Trophoblast cell (in vitro differentiated cells and primary cell): ENCODE results near the gene ATF6.

Experiments
- DNase-seq, 2 donors: peaks; one replicate each; pipeline ENCODE4 v3.0.0-alpha.2; 2016
- H2AFZ ChIP-seq: 2 replicates; pipeline ENCODE4 v1.6.1; 2013; ENCODE audit warnings: low read length, moderate library complexity, mild to moderate bottlenecking; ENCODE audit not compliant: insufficient read depth, poor library complexity
- H2AK5ac ChIP-seq: 2 replicates; pipeline ENCODE4 v1.6.1; 2013; ENCODE audit warnings: mild to moderate bottlenecking, low read length
- H2BK120ac ChIP-seq: 2 replicates; pipeline ENCODE4 v1.6.1; 2013; ENCODE audit warnings: low read length, mild to moderate bottlenecking, moderate library complexity; ENCODE audit not compliant: insufficient read depth, poor library complexity
- H2BK12ac ChIP-seq: 2 replicates; pipeline ENCODE4 v1.6.1; 2013; ENCODE audit warnings: mild to moderate bottlenecking, low read length, moderate library complexity
- H2BK5ac ChIP-seq: 2 replicates; pipeline ENCODE4 v1.6.1; 2013; ENCODE audit warnings: low read length, low read depth, moderate library complexity, mild to moderate bottlenecking; ENCODE audit not compliant: poor library complexity
- H3K14ac ChIP-seq: 2 replicates; pipeline ENCODE4 v1.6.1; 2013; ENCODE audit warnings: mild to moderate bottlenecking, low read length
- H3K18ac ChIP-seq: 2 replicates; pipeline ENCODE4 v1.6.1; 2013; ENCODE audit warnings: mild to moderate bottlenecking, low read length
- H3K23ac ChIP-seq: 2 replicates; pipeline ENCODE4 v1.6.1; 2013; ENCODE audit warnings: low read length
- H3K27ac ChIP-seq: 2 replicates; pipeline ENCODE4 v1.5.1; 2013; ENCODE audit warnings: low read depth, mild to moderate bottlenecking, inconsistent platforms, low read length, moderate library complexity
- H3K27me3 ChIP-seq: 2 replicates; pipeline ENCODE4 v1.6.1; 2013; ENCODE audit warnings: inconsistent platforms, mild to moderate bottlenecking, low read length, moderate library complexity; ENCODE audit not compliant: insufficient read depth
- H3K36me3 ChIP-seq, 2 experiments: 1 replicate in 1 of 2; 2 replicates in 1 of 2; pipeline ENCODE4 v1.6.1; 2013; ENCODE audit warnings: low read length in 2 of 2, mild to moderate bottlenecking in 2 of 2, moderate library complexity in 1 of 2; ENCODE audit not compliant: insufficient read depth in 2 of 2, control insufficient read depth in 1 of 2
- H3K4ac ChIP-seq: 2 replicates; pipeline ENCODE4 v1.6.1; 2013; ENCODE audit warnings: low read depth, mild to moderate bottlenecking, low read length, moderate library complexity
- H3K4me1 ChIP-seq, 2 experiments: 1 replicate in 1 of 2; 2 replicates in 1 of 2; pipeline ENCODE4 v1.6.1; 2013; ENCODE audit warnings: low read length in 2 of 2, mild to moderate bottlenecking in 2 of 2, moderate library complexity in 1 of 2; ENCODE audit not compliant: insufficient read depth in 2 of 2, control insufficient read depth in 1 of 2
- H3K4me2 ChIP-seq: 2 replicates; pipeline ENCODE4 v1.6.1; 2013; ENCODE audit warnings: inconsistent platforms, mild to moderate bottlenecking, low read length, moderate library complexity
- H3K4me3 ChIP-seq: 2 replicates; pipeline ENCODE4 v1.5.1; 2013; ENCODE audit warnings: mild to moderate bottlenecking, low read depth, low read length, inconsistent platforms
- H3K79me1 ChIP-seq: one replicate; pipeline ENCODE4 v1.6.1; 2013; ENCODE audit warnings: low read length
- H3K79me2 ChIP-seq: 2 replicates; pipeline ENCODE4 v1.6.1; 2013; ENCODE audit warnings: low read length, mild to moderate bottlenecking; ENCODE audit not compliant: control insufficient read depth, insufficient read depth, poor library complexity
- H3K9ac ChIP-seq: 2 replicates; pipeline ENCODE4 v1.6.1; 2013; ENCODE audit warnings: mild to moderate bottlenecking, low read length
- H3K9me3 ChIP-seq: 2 replicates; pipeline ENCODE4 v1.6.1; 2013; ENCODE audit warnings: low read depth, mild to moderate bottlenecking, control low read depth, inconsistent platforms, low read length; ENCODE audit not compliant: insufficient read depth
- H4K12ac ChIP-seq: 2 replicates; pipeline ENCODE4 v1.6.1; 2013; ENCODE audit warnings: low read depth, mild to moderate bottlenecking, low read length, moderate library complexity
- H4K8ac ChIP-seq: 2 replicates; pipeline ENCODE4 v1.6.1; 2013; ENCODE audit warnings: low read depth, mild to moderate bottlenecking, low read length, moderate library complexity
- H4K91ac ChIP-seq: one replicate; pipeline ENCODE4 v1.6.1; 2013; ENCODE audit warnings: low read depth, mild to moderate bottlenecking, low read length, moderate library complexity
- WGBS: extraction: QIAGEN DNeasy Blood & Tissue Kit; methylation state at CpG from one replicate; pipeline ENCODE4 v1.1.7; 2013; ENCODE audit warnings: missing lambda C conversion rate; ENCODE audit not compliant: insufficient read length, insufficient coverage; ENCODE audit errors: extremely low coverage; 5-methylcytosine and 5-hydroxymethylcytosine counted together

Gene ATF6

DNA sequence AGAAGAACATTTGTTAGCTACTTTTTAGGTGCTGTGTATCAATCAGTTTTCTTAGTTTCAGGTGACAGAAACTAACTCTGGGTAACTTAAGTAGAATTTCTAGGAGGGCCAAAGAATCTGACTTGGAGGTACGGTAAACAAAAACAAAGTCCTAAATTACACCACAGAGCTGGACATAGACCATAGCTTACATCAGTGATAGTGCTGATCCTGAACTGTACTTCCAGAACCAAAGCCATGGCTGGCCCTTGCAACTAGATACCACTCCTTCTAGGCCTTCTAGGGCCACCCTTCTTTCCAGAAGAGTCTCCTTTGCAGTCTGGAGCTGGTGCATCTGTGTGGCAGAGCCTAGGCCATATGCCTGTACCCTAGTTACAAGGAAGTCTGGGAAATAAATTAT is 163.0 kb downstream of the ATF6 start:
- no peaks in the 10 kb centered on the region for H3K79me2 ChIP-seq
- no peak overlapping the region for H2BK5ac ChIP-seq
- no peak overlapping the region for H2BK12ac ChIP-seq
- no peak overlapping the region for H2AFZ ChIP-seq
- no peak overlapping the region for H4K12ac ChIP-seq
- H3K9me3 ChIP-seq = no peaks in the 10 kb centered on the region
- no peak overlapping the region for H3K23ac ChIP-seq
- DNase-seq = no peak
- H4K8ac ChIP-seq = no peak overlapping the region
- H2AK5ac ChIP-seq = no peak overlapping the region
- no peak overlapping the region for H3K4me3 ChIP-seq
- H3K79me1 ChIP-seq = no peaks in the 10 kb centered on the region
- H3K4me2 ChIP-seq = no peak overlapping the region
- no peak overlapping the region for H3K4ac ChIP-seq
- H3K14ac ChIP-seq = no peak overlapping the region
- H3K27ac ChIP-seq = no peak overlapping the region
- H3K9ac ChIP-seq = no peak overlapping the region
- no peaks in the 10 kb centered on the region for H3K4me1 ChIP-seq
- WGBS = no CpG with 5 or more reads among the region's 1 CpG
- H3K18ac ChIP-seq = no peak overlapping the region
- no peak overlapping the region for H4K91ac ChIP-seq
- no peak overlapping the region for H2BK120ac ChIP-seq
- H3K27me3 ChIP-seq = no peaks in the 10 kb centered on the region
- no peaks in the 10 kb centered on the region for H3K36me3 ChIP-seq

DNA sequence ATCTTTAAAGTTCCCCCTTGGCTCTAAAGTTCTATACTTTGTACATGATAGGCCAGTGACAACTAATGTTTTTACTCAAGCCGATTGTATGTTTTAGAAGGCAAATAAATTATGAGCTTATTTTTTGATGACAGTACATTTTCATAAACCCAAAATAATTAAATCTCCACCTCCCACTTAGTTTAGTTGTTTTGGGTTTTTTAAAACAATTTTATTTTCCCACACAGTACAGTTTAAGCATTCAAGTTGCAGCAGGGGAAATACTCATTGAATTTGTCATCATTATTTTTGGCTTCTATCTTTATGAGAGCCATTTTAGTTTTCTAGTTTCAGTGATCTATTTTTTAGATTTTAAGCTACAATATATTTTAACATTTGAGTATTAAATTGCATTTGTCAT is 163.9 kb downstream of the ATF6 start:
- Histone ChIP-seq H3K79me1 (no peaks in the 10 kb centered on the region), H3K4me2 (no peak overlapping the region), H3K4ac (no peak overlapping the region), H3K18ac (no peak overlapping the region), H3K79me2 (no peaks in the 10 kb centered on the region), H2BK12ac (no peak overlapping the region), H4K12ac (no peak overlapping the region), H3K27me3 (no peaks in the 10 kb centered on the region), H2BK120ac (no peak overlapping the region), H3K23ac (no peak overlapping the region), H3K36me3 (no peaks in the 10 kb centered on the region), H3K4me3 (no peak overlapping the region), H3K14ac (no peak overlapping the region), H2BK5ac (no peak overlapping the region), H3K9me3 (no peaks in the 10 kb centered on the region), H2AK5ac (no peak overlapping the region), H4K91ac (no peak overlapping the region), H2AFZ (no peak overlapping the region), H3K9ac (no peak overlapping the region), H3K27ac (no peak overlapping the region), H4K8ac (no peak overlapping the region), H3K4me1 (no peaks in the 10 kb centered on the region)
- no peak for DNase-seq
- no CpG with 5 or more reads among the region's 1 CpG for WGBS

DNA sequence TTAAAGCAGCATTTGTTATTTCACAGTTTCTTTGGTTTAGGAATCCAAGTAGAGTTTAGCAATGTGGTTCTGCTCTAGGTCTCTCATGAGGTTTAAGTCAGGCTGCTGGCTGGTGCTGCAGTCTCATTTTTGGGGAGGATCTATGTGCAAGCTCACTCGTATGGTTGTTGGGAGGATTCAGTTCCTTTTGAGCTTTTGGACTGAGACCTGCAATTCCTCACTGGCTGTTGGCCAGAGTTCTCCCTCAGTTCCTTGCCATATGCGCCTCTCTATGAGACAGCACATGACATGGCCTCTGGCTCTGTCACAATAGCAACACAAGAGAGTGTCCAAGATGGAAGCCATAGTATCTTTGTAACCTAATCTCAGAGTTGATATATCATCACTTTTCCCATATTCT is 166.5 kb downstream of the ATF6 start:
- DNase-seq = no peak
- H3K23ac ChIP-seq = no peak overlapping the region
- H3K36me3 ChIP-seq = no peaks in the 10 kb centered on the region
- H2BK12ac ChIP-seq = no peak overlapping the region
- no peak overlapping the region for H3K27ac ChIP-seq
- no peak overlapping the region for H2AFZ ChIP-seq
- no peaks in the 10 kb centered on the region for H3K79me2 ChIP-seq
- H3K27me3 ChIP-seq = no peaks in the 10 kb centered on the region
- no peaks in the 10 kb centered on the region for H3K4me1 ChIP-seq
- no peak overlapping the region for H2AK5ac ChIP-seq
- no peak overlapping the region for H3K4ac ChIP-seq
- no peak overlapping the region for H4K8ac ChIP-seq
- H3K14ac ChIP-seq = no peak overlapping the region
- H3K4me3 ChIP-seq = no peak overlapping the region
- H3K4me2 ChIP-seq = no peak overlapping the region
- no peaks in the 10 kb centered on the region for H3K9me3 ChIP-seq
- no peak overlapping the region for H4K12ac ChIP-seq
- H3K79me1 ChIP-seq = no peaks in the 10 kb centered on the region
- no CpG with 5 or more reads among the region's 2 CpGs for WGBS
- H3K9ac ChIP-seq = no peak overlapping the region
- no peak overlapping the region for H2BK5ac ChIP-seq
- no peak overlapping the region for H2BK120ac ChIP-seq
- no peak overlapping the region for H4K91ac ChIP-seq
- no peak overlapping the region for H3K18ac ChIP-seq

DNA sequence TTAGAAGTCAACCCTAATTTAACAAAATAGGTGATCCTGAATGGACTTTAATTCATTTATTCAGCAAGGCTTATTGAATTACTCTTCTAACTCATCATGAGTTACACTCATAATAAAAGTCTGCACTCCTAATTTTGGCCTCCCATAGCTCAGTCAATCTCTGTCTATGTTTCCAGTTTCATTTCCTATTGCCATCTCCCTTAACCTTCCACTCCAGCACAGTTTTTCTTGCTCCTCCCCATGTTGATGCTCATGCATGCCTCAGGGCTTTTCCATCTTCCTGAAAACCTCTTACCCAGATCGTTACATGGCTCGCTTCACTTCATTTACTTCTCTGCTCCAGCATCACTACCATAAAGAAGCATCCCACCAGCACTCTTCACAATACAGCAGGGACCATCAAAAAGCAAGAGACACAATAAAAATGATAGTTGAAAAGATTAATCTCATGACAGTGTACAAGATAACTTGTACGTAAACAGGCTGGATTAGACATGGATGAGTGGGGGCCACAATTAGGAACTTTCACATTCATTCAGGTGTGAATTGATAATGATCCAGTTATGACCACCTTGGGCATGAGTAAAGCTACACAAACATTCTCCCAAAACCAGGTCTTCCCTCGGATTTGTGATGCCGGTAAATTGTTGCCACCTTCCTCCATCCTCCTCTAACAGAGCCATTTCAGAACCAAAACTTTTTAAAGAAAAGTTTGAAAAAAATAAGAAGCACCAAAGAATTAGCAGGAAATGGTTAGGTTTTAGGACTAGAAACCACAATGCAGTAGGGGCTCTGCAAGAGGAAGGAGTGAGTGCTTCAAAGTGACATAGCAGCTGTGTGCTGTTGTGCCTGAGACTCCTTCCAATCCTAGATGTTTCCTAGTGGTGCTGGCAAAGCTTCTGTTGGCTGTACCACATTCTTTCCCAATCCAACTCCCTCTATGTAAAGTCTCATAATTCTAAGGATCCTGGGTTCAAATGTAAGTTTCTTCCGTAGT is 167.8 kb downstream of the ATF6 start:
- H3K4me1 ChIP-seq = no peaks in the 10 kb centered on the region
- no peak overlapping the region for H3K4ac ChIP-seq
- H3K14ac ChIP-seq = no peak overlapping the region
- no CpG with 5 or more reads among the region's 6 CpGs for WGBS
- H2BK12ac ChIP-seq = no peak overlapping the region
- no peak overlapping the region for H3K23ac ChIP-seq
- H2BK5ac ChIP-seq = no peak overlapping the region
- DNase-seq = no peak
- H2AFZ ChIP-seq = no peak overlapping the region
- no peak overlapping the region for H3K9ac ChIP-seq
- H4K12ac ChIP-seq = no peak overlapping the region
- H3K4me2 ChIP-seq = no peak overlapping the region
- no peak overlapping the region for H4K91ac ChIP-seq
- H3K27ac ChIP-seq = no peak overlapping the region
- no peaks in the 10 kb centered on the region for H3K79me1 ChIP-seq
- no peaks in the 10 kb centered on the region for H3K9me3 ChIP-seq
- H3K79me2 ChIP-seq = no peaks in the 10 kb centered on the region
- H3K27me3 ChIP-seq = no peaks in the 10 kb centered on the region
- H4K8ac ChIP-seq = no peak overlapping the region
- no peak overlapping the region for H2BK120ac ChIP-seq
- no peaks in the 10 kb centered on the region for H3K36me3 ChIP-seq
- H2AK5ac ChIP-seq = no peak overlapping the region
- no peak overlapping the region for H3K18ac ChIP-seq
- no peak overlapping the region for H3K4me3 ChIP-seq
